ENCODE results near the gene LMOD3. TPM values are rescaled to one million over a fixed set of nuclear protein-coding genes. Genes with fewer than 3 reads are reported as not detected.

LMOD3 gene
- total RNA-seq, 1 experiment from 2014 or later: not detected

GRCh38 chr3:69081583-69082262, 40.7 kb downstream of the LMOD3 start:
- ATAC-seq: no peak
- BruUV-seq (replicated peaks): no TSS peak
- H3K27ac ChIP-seq (ENCODE audit: low read length): peak overlapping the region; percentile 63
- H3K4me1 ChIP-seq (ENCODE audit: control insufficient read depth, insufficient read depth, low read length): peaks cover 33% of the 10 kb centered on the region
- in situ Hi-C loops (cut with HindIII; ENCODE audit: low pct_unique_long_range_greater_than_20kb, low sequenced_read_pairs): no loop called here
- H3K27me3 ChIP-seq (ENCODE audit: control insufficient read depth, insufficient read depth, low read length): no peaks in the 10 kb centered on the region
- peaks cover 6% of the 10 kb centered on the region for H3K36me3 ChIP-seq (ENCODE audit: control insufficient read depth, insufficient read depth, low read length)
- intact Hi-C loops (cut with micrococcal nuclease; ENCODE audit: unreplicated experiment): no loop called here
- CTCF ChIA-PET: no interaction called here
- TF ChIP-seq SIN3A (IDR thresholded peaks at IDR 0.05; ENCODE audit: borderline replicate concordance, insufficient read depth, low read depth, low read length) (no peak), CTCF (IDR thresholded peaks at IDR 0.05) (no peak)
- POLR2A ChIA-PET: no interaction called here
- no peaks in the 10 kb centered on the region for H3K9me3 ChIP-seq (ENCODE audit: control insufficient read depth, insufficient read depth, low read depth, low read length)
- H3K4me3 ChIP-seq (ENCODE audit: low read depth in 2 of 2, low read length in 2 of 2): no peak overlapping the region
- DNase-seq (ENCODE audit: low read depth, low spot score): no peak

GRCh38 chr3:69080233-69080920, 42.0 kb downstream of the LMOD3 start, which contains the start of gene UBA3:
Gene UBA3, minus strand, starts transcription at chr3:69080365. Its CDS starts 12 bp downstream, at chr3:69080353.
- POLR2A ChIA-PET: interaction anchor here (0.7 kb wide), 1 partner anchor 10 kb away, joined by 11 read pairs; no protein-coding TSS in a partner anchor
- in situ Hi-C loops (cut with HindIII; ENCODE audit: low pct_unique_long_range_greater_than_20kb, low sequenced_read_pairs) (no loop called here), intact Hi-C loops (cut with micrococcal nuclease; ENCODE audit: unreplicated experiment) (no loop called here)
- Histone ChIP-seq H3K9me3 (ENCODE audit: control insufficient read depth, insufficient read depth, low read depth, low read length) (no peaks in the 10 kb centered on the region), H3K27me3 (ENCODE audit: control insufficient read depth, insufficient read depth, low read length) (no peaks in the 10 kb centered on the region), H3K36me3 (ENCODE audit: control insufficient read depth, insufficient read depth, low read length) (peaks cover 6% of the 10 kb centered on the region), H3K27ac (ENCODE audit: low read length) (peak within 1 kb of the TSS; percentile 77), H3K4me1 (ENCODE audit: control insufficient read depth, insufficient read depth, low read length) (peaks cover 29% of the 10 kb centered on the region), H3K4me3 (ENCODE audit: low read depth in 2 of 2, low read length in 2 of 2) (peak within 1 kb of the TSS; percentile 77 to 78)
- no TSS peak for BruUV-seq (replicated peaks)
- peak; percentile 83 for ATAC-seq
- CTCF ChIA-PET: interaction anchor here (0.5 to 0.7 kb wide), 4 partner anchors 27 to 176 kb away, joined by 3 to 4 read pairs (median 3); no protein-coding TSS in a partner anchor
- TF ChIP-seq CTCF (IDR thresholded peaks at IDR 0.05) (no peak), POLR2AphosphoS5 (IDR thresholded peaks at IDR 0.05; ENCODE audit: low read depth, low read length) (peak; percentile 59; the same call in 1 of the 2 replicates), SIN3A (IDR thresholded peaks at IDR 0.05; ENCODE audit: borderline replicate concordance, insufficient read depth, low read depth, low read length) (no peak), TCF7L2 (IDR thresholded peaks at IDR 0.05; ENCODE audit: low read depth, low read length) (no peak), REST (IDR thresholded peaks at IDR 0.05; ENCODE audit: insufficient read depth in 1 of 2, low read depth in 2 of 2, low read length in 1 of 2) (no peak)
- DNase-seq (ENCODE audit: low read depth, low spot score): no peak
